ENCODE results near the gene KDM4B.
"Not testable (repeated sequence)": the region's sequence is repeated elsewhere in the genome, so short reads cannot be mapped to it uniquely, and the experiment has no call there.

Gene KDM4B
- 56.3 to 89.5 (median 75.5) reads per million in 4 experiments for total RNA-seq

DNA sequence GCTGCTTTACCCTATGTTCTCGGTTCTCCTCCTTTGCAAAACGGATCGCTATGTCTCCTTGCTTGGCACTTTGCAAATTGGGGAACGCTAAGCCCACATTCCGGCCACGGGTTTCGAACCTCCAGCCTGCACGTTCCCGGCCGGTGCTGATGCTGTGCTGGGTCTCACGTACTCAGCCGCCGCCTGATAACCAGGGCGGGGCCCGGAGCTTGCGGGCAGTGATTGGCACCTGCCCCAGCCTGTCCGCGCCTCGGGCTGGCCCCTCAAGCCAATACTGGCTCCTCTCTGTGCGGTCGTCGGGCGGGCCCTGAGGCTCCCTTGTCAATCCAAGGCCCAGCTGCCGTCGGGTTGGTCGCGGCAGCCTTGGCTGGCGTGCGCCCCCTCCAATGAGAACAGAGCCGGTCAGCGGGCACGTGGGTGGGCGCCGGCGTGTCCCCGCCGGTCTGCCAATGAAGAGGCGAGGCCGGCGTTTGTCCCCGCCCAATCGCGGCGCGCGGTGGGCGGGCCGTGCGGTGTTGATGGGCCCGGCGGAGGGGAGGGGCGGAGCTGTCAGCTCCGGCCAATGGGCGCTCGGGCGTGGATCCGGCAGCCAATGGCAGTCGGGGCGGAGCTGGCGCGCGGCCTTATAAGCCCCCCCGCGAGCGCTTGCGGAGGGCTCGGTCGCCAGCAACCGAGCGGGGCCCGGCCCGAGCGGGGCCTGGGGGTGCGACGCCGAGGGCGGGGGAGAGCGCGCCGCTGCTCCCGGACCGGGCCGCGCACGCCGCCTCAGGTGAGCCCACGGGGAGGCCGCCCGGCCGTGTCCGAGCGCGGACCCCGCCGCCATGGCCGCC, at the start of gene KDM4B:
KDM4B (plus strand) TSS at position 652 of the 830 bp plus-strand sequence. CDS start 63,778 bp downstream, outside the sequence.
- peak; percentile 98 for DNase-seq

DNA sequence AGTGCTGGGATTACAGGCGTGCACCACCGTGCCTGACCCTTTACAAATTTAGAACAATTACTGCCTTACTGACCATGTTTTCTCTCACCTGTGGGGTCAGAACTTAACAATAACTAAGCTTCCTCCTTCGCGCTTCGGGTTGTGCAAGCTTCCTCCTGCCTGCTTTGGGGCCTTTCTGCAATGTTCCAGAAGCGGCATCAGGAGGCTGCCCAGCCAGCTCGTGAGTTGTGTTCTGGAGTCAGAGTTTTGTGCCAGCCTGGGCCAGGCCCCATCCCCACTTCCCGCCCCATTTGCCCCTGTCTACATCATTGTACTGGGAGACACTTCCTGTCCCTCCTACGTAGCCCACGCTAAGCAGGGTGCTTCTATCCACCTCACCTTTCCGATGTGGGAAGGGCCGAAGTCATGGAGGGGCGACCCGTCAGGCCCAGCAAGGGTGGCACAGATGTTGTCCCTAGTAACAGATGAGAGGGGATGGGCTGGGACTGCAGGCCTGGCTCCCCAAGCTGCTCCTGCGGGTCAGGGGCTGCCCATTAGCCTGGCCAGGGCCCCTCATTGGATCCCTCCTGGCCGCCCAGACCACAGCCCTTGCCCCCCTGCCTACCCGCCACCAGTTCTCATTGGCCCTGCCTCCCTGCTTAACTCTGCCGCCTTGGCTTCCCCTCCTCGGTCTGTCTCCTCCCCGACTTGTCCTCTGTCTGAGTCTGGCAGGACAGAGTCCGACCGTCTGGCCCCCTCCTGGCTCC, 46.2 kb upstream of the KDM4B start:
- DNase-seq = no peak

- DNase-seq = no peak
Measured at GRCh38 chr19:4923276-4923747, 45.6 kb upstream of the KDM4B start.

- no peak for DNase-seq
Measured at GRCh38 chr19:4929186-4929585, 39.7 kb upstream of the KDM4B start.

DNA sequence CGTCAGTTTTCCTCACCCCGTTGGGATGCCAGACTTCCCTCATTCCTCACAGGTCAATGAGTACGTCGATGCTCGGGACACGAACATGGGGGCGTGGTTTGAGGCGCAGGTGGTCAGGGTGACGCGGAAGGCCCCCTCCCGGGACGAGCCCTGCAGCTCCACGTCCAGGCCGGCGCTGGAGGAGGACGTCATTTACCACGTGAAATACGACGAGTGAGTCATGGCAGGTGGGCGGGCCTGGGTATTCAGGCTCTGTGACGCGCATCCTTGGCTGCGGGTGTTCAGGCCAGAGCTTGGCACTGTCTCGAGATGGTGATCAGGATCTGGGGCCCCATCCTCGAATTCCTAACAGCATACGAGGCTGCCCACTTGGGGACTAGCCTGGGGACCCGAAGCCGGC, 38.2 kb upstream of the KDM4B start:
- no peak for DNase-seq

DNA sequence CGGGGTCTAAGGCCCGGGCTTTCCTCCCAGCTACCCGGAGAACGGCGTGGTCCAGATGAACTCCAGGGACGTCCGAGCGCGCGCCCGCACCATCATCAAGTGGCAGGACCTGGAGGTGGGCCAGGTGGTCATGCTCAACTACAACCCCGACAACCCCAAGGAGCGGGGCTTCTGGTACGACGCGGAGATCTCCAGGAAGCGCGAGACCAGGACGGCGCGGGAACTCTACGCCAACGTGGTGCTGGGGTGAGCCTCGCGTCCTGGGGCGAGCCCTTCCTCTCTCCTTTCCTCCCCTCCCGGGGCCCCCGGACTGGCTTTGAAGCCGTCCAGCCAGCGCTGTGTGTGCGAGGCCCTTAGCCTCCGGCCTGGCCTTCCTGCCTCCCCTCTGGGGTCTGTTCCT, 36.2 kb upstream of the KDM4B start:
- DNase-seq = no peak

DNA sequence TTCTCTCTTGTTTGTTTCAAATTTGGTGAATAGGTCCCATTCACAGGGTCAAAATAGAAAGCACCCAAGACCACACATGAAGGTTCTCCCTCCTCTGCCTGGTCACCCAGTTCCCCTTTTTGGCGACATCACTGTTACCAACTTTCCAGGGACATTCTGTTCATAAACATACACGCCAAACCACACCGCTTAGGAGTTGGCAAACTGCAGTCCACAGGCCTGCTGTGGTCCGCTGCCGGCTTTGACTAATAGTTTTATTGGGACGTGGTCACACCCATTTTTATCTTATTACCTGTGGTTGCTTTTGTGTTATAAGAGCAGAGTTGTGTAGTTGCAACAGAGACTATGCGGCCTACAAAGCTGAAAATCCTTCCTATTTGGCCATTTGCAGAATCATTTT, 35.4 kb upstream of the KDM4B start:
- no peak for DNase-seq

GRCh38 chr19:4935444-4935843, 33.5 kb upstream of the KDM4B start:
- DNase-seq = no peak

GRCh38 chr19:4937060-4937459, 31.9 kb upstream of the KDM4B start:
- DNase-seq = no peak

- DNase-seq = not testable (repeated sequence)
Measured at GRCh38 chr19:4938461-4938860, 30.5 kb upstream of the KDM4B start.

GRCh38 chr19:4939466-4939865, 29.4 kb upstream of the KDM4B start:
- DNase-seq = no peak

DNA sequence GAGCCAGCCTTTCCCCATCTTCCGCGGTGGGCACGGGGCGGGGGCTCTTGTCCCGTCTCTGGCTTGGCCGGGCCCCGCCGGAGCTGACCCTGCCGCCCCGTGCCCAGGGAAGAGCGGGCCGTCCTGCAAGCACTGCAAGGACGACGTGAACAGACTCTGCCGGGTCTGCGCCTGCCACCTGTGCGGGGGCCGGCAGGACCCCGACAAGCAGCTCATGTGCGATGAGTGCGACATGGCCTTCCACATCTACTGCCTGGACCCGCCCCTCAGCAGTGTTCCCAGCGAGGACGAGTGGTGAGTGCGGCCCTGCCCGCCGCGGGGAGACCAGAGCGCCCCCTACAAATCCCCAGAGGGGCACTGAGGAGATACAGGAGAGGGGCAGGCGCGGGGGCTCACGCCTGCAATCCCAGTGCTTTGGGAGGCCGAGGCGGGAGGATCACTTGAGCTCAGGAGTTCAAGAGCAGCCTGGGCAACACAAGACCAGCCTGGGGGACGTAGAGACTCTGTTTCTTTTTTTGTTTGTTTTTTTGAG, 27.2 kb upstream of the KDM4B start:
- not testable (repeated sequence) for DNase-seq

DNA sequence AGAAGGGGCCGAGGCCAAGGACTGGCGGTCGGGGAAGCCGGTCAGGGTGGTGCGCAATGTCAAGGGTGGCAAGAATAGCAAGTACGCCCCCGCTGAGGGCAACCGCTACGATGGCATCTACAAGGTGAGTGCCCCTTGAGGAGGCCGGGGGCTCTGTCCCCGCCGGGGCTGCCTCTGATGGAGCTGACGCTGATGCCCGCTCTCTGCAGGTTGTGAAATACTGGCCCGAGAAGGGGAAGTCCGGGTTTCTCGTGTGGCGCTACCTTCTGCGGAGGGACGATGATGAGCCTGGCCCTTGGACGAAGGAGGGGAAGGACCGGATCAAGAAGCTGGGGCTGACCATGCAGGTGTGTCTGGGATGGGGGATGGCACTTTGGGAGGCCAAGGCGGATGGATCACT, 18.3 kb upstream of the KDM4B start:
- not testable (repeated sequence) for DNase-seq

DNA sequence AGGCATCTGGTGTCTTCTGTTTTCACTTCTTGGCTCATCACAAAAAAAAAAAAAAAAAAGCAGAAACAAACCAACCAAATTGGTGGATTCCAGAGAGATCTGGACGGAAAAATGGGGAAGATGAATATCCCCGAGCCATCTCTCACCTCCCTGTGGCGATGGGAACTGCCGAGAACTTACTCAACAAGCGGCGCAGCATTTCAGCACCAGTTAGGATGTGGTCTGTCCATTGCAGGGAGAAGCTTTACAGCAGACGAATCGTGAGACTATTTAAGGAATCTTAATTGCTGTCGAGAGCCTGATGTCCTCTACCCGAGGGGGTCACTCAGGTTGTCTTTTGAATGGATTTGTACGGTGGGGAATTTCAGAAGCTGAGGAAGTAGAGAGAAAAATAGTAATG, 17.3 kb upstream of the KDM4B start:
- no peak for DNase-seq

DNA sequence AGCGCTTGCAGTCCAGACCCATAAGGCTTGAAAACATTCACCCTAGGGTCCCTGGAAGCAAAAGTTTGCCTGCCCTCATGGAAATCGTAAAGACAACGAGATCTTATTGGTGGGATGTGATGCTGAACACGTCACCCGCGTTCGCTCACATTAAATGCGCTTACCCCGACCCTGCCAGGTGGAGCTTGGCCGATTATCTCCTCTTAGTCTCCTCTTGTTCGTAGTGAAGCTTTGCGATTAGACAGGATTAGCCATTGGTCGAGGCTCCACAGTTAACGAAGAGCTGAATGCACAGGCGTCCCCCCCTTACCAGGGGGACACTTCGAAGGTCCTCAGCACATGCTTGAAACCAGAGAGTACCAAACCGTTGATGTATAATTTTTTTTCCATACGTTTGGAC, 16.0 kb upstream of the KDM4B start:
- no peak for DNase-seq

DNA sequence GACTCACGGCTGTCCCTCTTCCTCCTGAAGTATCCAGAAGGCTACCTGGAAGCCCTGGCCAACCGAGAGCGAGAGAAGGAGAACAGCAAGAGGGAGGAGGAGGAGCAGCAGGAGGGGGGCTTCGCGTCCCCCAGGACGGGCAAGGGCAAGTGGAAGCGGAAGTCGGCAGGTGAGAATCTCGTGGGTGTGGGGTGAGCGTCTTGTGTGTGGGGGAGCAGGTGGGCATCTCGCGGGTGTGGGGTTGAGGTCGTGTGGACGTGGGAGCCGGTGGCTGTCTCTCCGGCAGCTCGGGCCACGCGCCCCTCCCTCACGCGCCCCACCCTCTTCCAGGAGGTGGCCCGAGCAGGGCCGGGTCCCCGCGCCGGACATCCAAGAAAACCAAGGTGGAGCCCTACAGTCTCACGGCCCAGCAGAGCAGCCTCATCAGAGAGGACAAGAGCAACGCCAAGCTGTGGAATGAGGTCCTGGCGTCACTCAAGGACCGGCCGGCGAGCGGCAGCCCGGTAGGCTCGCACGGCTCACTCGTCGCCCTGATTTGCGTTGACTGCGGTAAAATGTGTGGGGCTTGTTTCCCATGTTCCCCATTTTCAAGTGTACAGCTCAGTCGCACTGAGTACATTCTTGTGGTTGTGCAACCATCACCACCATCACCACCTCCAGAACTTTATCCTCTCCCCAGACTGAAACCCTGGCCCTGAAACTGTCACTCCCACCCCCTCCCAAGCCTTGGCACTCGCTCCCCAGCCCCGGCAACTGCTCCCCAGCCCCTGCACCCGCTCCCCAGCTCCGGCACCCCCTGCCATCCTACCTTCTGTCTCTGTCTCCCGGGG, 14.4 kb upstream of the KDM4B start:
- DNase-seq = not testable (repeated sequence)

DNA sequence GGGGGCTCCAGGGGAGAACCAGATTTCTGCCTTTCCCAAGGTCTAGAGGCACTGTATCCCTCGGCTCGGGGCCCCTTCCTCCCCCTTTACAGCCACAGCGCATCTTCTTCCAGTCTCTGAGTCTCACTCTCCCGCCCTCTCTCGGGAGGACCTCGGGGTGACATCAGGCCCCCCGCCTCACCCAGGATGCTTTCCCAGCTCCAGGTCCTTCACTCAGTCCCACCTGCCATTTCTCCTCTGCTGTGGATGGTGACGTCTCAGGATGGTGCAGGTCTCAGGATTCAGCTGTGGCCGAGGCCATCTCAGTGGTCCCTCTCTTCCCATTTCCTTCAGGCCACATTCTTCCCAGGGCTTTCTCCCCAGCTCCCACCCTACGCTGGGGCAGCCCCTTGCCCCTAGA, 13.6 kb upstream of the KDM4B start:
- no peak for DNase-seq

GRCh38 chr19:4957981-4958380, 10.9 kb upstream of the KDM4B start:
- DNase-seq = no peak

DNA sequence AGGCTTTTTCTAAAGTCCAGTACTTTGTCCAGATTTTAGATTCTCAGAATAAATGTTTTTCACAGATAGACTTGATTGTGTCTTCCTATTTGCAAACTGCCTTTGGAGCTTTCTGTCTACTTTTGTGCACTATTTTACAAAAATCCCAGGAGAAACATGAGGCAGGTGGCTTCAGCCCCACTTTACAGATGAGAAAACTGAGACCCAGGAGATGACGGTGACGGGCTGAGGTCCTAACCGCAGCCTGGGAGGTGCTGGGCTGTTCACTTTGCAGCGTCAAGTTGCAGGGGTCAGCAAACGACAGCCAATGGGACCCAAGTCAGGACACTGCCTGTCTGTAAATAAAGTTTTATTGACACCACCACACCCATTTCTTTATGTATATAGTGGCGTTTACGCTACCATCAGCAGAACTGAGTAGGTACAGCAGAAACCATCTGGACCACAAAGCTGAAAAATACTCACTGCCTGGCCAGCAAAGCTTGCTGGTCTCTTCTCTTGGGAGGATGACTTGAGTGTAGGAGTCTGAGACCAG, 6.8 kb upstream of the KDM4B start:
- DNase-seq = no peak

DNA sequence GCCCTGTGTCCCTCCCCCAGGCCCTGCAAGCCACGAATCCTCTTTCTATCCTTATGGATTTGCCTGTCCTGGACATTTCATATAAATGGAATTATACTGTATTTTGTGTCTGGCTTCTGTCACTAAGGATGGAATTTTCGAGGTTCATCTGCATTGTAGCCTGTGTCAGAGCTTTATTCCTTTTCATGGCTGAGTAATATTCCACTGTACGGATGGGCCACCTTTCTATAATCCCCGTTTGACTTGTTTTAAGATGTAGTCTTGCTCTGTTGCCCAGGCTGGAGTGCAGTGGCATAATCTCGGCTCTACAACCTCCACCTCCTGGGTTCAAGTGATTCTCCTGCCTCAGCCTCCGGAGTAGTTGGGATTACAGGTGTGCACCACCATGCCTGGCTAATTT, 3.9 kb upstream of the KDM4B start:
- DNase-seq = no peak

- DNase-seq = no peak
Measured at GRCh38 chr19:4966591-4966990, 2.3 kb upstream of the KDM4B start.

DNA sequence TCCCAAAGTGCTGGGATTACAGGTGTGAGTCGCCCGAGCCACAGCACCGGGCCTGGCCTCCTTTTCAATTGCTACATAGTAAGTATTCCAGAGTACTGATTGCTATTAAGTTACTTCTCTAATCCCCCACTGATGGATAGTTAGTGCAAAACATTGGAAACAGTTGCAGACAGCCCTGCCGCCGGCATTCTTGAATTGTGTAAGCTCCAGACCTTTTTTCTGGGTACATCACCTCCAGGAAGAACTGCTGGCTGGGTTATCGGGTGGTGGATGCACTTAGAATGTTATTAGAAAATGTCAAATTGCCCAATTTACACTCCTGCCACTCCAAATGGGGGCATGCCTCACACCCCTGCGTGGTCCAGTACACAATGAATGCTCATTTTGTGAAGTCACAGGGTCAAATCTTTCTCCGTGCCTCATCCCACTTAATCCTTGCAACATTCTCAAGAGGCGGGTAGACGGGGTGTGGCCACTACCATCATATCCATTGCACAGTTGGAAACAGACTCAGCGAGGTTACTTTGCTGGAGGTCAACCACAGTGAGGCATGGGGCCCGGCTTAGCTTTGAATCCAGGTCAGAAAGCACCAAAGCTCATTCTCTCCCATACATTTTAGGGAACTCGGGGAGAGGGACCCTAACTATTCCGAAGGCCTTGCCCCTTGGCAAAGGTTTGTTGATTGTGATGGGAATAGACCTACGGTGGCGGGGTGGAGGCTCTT, 1.0 kb upstream of the KDM4B start:
- DNase-seq = no peak

Data from effector CD8-positive, alpha-beta T cell (primary cell).